Measurements from ENCODE around the gene MC1R. TPM values are rescaled to one million over a fixed set of nuclear protein-coding genes. Genes with fewer than 3 reads are reported as not detected.

The MC1R gene
- total RNA-seq, 1 experiment from 2014 or later = 12.2 TPM

DNA sequence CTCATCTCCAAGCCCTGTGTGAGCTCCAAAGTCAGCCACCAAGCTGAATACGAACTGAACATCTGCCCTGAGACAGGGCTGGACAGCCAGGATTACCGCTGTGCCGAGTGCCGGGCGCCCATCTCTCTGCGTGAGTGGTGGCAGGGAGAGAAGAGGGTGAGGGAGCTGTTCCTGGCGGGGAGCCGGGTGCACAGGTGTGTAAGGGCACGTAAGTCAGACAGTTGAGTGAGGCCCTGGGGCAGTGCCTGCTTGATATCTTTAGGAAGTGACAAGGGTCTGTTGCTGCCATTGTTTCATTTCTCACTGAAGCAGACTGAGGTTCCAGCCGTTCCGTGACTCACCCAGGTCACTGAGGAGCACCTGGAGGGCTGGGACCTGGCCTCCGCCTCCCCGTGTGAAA lies 42.3 kb downstream of the MC1R start:
- Histone ChIP-seq H3K27ac (ENCODE audit: low read depth, low read length) (no peak overlapping the region), H3K4me1 (ENCODE audit: control insufficient read depth in 1 of 2, insufficient read depth in 2 of 2, low read length in 2 of 2) (no peaks in the 10 kb centered on the region), H3K79me2 (ENCODE audit: insufficient read depth, low read length) (no peaks in the 10 kb centered on the region), H3K9ac (ENCODE audit: low read length) (no peak overlapping the region), H3K27me3 (ENCODE audit: insufficient read depth, low read length) (no peaks in the 10 kb centered on the region), H3K36me3 (ENCODE audit: control insufficient read depth in 1 of 2, insufficient read depth in 2 of 2, low read length in 2 of 2) (peaks cover 15 to 39% of the 10 kb centered on the region in 2 experiments; a peak in 3 of 4 replicates), H3K4me3 (replicated peaks in 1 of 2; ENCODE audit: low read depth in 1 of 2, low read length in 2 of 2) (no peak overlapping the region), H3K9me3 (ENCODE audit: control insufficient read depth in 1 of 2, insufficient read depth in 1 of 2, low read depth in 1 of 2, low read length in 2 of 2) (no peaks in the 10 kb centered on the region), H2AFZ (ENCODE audit: low read depth, low read length, poor library complexity, severe bottlenecking) (no peak overlapping the region), H3K9me2 (ENCODE audit: insufficient read depth) (no peaks in the 10 kb centered on the region), H4K20me1 (ENCODE audit: insufficient read depth) (no peaks in the 10 kb centered on the region), H3K4me2 (ENCODE audit: low read length) (no peak overlapping the region)
- TF ChIP-seq, protein P1, sequence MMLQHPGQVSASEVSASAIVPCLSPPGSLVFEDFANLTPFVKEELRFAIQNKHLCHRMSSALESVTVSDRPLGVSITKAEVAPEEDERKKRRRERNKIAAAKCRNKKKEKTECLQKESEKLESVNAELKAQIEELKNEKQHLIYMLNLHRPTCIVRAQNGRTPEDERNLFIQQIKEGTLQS (IDR thresholded peaks at IDR 0.05) = no peak
- no peak for TF ChIP-seq ZFX (IDR thresholded peaks at IDR 0.05)
- TF ChIP-seq EZH2phosphoT487 (IDR thresholded peaks at IDR 0.05; ENCODE audit: borderline replicate concordance) = no peak
- no peak for TF ChIP-seq POLR2AphosphoS5 (IDR thresholded peaks at IDR 0.05; ENCODE audit: low read depth, low read length)
- no peak for TF ChIP-seq CBX3 (IDR thresholded peaks at IDR 0.05; ENCODE audit: low read depth)
- TF ChIP-seq ZNF274 (IDR thresholded peaks at IDR 0.05; ENCODE audit: low read depth, low read length) = no peak
- TF ChIP-seq, protein P2, sequence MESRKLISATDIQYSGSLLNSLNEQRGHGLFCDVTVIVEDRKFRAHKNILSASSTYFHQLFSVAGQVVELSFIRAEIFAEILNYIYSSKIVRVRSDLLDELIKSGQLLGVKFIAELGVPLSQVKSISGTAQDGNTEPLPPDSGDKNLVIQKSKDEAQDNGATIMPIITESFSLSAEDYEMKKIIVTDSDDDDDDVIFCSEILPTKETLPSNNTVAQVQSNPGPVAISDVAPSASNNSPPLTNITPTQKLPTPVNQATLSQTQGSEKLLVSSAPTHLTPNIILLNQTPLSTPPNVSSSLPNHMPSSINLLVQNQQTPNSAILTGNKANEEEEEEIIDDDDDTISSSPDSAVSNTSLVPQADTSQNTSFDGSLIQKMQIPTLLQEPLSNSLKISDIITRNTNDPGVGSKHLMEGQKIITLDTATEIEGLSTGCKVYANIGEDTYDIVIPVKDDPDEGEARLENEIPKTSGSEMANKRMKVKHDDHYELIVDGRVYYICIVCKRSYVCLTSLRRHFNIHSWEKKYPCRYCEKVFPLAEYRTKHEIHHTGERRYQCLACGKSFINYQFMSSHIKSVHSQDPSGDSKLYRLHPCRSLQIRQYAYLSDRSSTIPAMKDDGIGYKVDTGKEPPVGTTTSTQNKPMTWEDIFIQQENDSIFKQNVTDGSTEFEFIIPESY (IDR thresholded peaks at IDR 0.05; ENCODE audit: extremely low read depth, insufficient replicate concordance, low read length) = no peak
- TF ChIP-seq SIN3A (IDR thresholded peaks at IDR 0.05; ENCODE audit: low read depth) = no peak
- TF ChIP-seq SP1 (IDR thresholded peaks at IDR 0.05; ENCODE audit: low read depth) = no peak
- TF ChIP-seq CEBPB (IDR thresholded peaks at IDR 0.05; ENCODE audit: low read depth) = no peak
- TF ChIP-seq, protein P3, sequence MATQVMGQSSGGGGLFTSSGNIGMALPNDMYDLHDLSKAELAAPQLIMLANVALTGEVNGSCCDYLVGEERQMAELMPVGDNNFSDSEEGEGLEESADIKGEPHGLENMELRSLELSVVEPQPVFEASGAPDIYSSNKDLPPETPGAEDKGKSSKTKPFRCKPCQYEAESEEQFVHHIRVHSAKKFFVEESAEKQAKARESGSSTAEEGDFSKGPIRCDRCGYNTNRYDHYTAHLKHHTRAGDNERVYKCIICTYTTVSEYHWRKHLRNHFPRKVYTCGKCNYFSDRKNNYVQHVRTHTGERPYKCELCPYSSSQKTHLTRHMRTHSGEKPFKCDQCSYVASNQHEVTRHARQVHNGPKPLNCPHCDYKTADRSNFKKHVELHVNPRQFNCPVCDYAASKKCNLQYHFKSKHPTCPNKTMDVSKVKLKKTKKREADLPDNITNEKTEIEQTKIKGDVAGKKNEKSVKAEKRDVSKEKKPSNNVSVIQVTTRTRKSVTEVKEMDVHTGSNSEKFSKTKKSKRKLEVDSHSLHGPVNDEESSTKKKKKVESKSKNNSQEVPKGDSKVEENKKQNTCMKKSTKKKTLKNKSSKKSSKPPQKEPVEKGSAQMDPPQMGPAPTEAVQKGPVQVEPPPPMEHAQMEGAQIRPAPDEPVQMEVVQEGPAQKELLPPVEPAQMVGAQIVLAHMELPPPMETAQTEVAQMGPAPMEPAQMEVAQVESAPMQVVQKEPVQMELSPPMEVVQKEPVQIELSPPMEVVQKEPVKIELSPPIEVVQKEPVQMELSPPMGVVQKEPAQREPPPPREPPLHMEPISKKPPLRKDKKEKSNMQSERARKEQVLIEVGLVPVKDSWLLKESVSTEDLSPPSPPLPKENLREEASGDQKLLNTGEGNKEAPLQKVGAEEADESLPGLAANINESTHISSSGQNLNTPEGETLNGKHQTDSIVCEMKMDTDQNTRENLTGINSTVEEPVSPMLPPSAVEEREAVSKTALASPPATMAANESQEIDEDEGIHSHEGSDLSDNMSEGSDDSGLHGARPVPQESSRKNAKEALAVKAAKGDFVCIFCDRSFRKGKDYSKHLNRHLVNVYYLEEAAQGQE (IDR thresholded peaks at IDR 0.05; ENCODE audit: low read depth) = no peak
- TF ChIP-seq, protein P4, sequence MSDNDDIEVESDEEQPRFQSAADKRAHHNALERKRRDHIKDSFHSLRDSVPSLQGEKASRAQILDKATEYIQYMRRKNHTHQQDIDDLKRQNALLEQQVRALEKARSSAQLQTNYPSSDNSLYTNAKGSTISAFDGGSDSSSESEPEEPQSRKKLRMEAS (IDR thresholded peaks at IDR 0.05) = no peak
- TF ChIP-seq EGR1 (IDR thresholded peaks at IDR 0.05; ENCODE audit: low read depth) = no peak
- TF ChIP-seq FOSL1 (IDR thresholded peaks at IDR 0.05; ENCODE audit: low read depth) = no peak
- TF ChIP-seq, protein P5, sequence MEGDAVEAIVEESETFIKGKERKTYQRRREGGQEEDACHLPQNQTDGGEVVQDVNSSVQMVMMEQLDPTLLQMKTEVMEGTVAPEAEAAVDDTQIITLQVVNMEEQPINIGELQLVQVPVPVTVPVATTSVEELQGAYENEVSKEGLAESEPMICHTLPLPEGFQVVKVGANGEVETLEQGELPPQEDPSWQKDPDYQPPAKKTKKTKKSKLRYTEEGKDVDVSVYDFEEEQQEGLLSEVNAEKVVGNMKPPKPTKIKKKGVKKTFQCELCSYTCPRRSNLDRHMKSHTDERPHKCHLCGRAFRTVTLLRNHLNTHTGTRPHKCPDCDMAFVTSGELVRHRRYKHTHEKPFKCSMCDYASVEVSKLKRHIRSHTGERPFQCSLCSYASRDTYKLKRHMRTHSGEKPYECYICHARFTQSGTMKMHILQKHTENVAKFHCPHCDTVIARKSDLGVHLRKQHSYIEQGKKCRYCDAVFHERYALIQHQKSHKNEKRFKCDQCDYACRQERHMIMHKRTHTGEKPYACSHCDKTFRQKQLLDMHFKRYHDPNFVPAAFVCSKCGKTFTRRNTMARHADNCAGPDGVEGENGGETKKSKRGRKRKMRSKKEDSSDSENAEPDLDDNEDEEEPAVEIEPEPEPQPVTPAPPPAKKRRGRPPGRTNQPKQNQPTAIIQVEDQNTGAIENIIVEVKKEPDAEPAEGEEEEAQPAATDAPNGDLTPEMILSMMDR (IDR thresholded peaks at IDR 0.05 in 2 of 3, conservative IDR thresholded peaks at IDR 0.05 in 1 of 3; ENCODE audit: borderline replicate concordance in 1 of 3, insufficient read depth in 1 of 3, low read depth in 2 of 3, low read length in 2 of 3) = no peak
- no peak for TF ChIP-seq RAD21 (IDR thresholded peaks at IDR 0.05; ENCODE audit: low read depth)
- no peak for TF ChIP-seq JUND (IDR thresholded peaks at IDR 0.05)
- RAD21 ChIA-PET (ENCODE audit: low non-redundant PET in 1 of 2, low total read pairs in 2 of 2, uncharacterized antibody in 2 of 2, unreplicated experiment in 2 of 2) = no interaction called here
- ATAC-seq (no peak), DNase-seq (ENCODE audit: low read depth, low spot score) (no peak)
- no TSS peak for BruUV-seq (replicated peaks)
- intact Hi-C loops (cut with micrococcal nuclease) = no loop called here
- CTCF ChIA-PET = no interaction called here
- POLR2A ChIA-PET = no interaction called here
